ENCODE data around the gene OSER1. TPM values are rescaled to one million over a fixed set of nuclear protein-coding genes. Genes with fewer than 3 reads are reported as not detected.
A peak's percentile ranks its signal among the peaks of the same experiment; 100 is the strongest.
"Not testable (repeated sequence)": the region's sequence is repeated elsewhere in the genome, so short reads cannot be mapped to it uniquely, and the experiment has no call there.

Gene OSER1
- polyA plus RNA-seq, 3 donors = 42.3 to 89.1 (median 45.1) TPM

DNA sequence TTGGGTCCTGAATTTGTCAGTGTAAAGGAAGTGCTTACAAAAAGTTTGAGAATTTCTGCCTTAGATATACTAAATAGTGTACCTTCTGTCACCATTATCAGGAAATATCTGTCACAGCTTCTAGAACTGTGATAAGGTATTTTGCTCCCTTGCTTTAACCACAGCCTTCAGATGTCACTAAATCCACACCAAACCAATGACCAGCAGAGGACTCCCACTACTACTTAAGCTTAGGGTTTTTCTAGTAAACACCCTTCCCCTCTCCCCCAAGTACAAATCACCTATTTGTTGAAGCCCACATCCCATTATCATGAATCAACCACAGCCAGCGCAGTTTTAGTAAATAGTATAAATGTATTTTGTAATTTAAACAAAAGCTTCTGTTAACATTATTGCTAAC is 15.0 kb downstream of the OSER1 start:
- no peak overlapping the region for H3K4me3 Mint-ChIP-seq
- intact Hi-C loops (cut with micrococcal nuclease) = loop anchor here in 1 of 2 donors (10.0 kb wide), 1 partner anchor 741 kb away; the partner anchor contains the start of gene SRSF6
- no peak overlapping the region for H3K4me2 ChIP-seq (replicated peaks; ENCODE audit: extremely low read depth, low read length, poor library complexity, severe bottlenecking)
- no peak overlapping the region for H3K27ac ChIP-seq (ENCODE audit: low read depth in 1 of 2, low read length in 2 of 2)
- WGBS (ENCODE audit: insufficient coverage) = no CpG with 5 or more reads among the region's 1 CpG
- H3K9me3 ChIP-seq (replicated peaks in 1 of 2; ENCODE audit: control insufficient read depth in 1 of 2, insufficient read depth in 1 of 2, low read length in 2 of 2) = no peaks in the 10 kb centered on the region
- H3K27me3 ChIP-seq (ENCODE audit: control insufficient read depth in 2 of 2, insufficient read depth in 2 of 2, low read length in 2 of 2) = no peaks in the 10 kb centered on the region
- TF ChIP-seq, protein P1, sequence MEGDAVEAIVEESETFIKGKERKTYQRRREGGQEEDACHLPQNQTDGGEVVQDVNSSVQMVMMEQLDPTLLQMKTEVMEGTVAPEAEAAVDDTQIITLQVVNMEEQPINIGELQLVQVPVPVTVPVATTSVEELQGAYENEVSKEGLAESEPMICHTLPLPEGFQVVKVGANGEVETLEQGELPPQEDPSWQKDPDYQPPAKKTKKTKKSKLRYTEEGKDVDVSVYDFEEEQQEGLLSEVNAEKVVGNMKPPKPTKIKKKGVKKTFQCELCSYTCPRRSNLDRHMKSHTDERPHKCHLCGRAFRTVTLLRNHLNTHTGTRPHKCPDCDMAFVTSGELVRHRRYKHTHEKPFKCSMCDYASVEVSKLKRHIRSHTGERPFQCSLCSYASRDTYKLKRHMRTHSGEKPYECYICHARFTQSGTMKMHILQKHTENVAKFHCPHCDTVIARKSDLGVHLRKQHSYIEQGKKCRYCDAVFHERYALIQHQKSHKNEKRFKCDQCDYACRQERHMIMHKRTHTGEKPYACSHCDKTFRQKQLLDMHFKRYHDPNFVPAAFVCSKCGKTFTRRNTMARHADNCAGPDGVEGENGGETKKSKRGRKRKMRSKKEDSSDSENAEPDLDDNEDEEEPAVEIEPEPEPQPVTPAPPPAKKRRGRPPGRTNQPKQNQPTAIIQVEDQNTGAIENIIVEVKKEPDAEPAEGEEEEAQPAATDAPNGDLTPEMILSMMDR (IDR thresholded peaks at IDR 0.05) = no peak
- peaks cover 46 to 51% of the 10 kb centered on the region in 2 donors for H3K36me3 Mint-ChIP-seq
- H3K36me3 ChIP-seq (replicated peaks in 1 of 2; ENCODE audit: control insufficient read depth in 1 of 2, insufficient read depth in 2 of 2, low read length in 2 of 2) = peaks cover 45 to 49% of the 10 kb centered on the region in 2 donors
- H3K27ac Mint-ChIP-seq = peak overlapping the region in 1 of 7 donors; percentile 9
- no peak overlapping the region for H3K9ac ChIP-seq (ENCODE audit: insufficient read depth, low read length, poor library complexity, severe bottlenecking)
- H3K4me3 ChIP-seq (replicated peaks in 1 of 3; ENCODE audit: low read depth in 2 of 3, low read length in 3 of 3) = no peak overlapping the region
- no peak for DNase-seq
- no peaks in the 10 kb centered on the region for H3K4me1 Mint-ChIP-seq
- peaks cover 0 to 2% (median 0%) of the 10 kb centered on the region in 7 donors for H3K9me3 Mint-ChIP-seq
- peaks cover 4 to 7% (median 6%) of the 10 kb centered on the region in 3 donors for H3K27me3 Mint-ChIP-seq (ENCODE audit: low read depth in 3 of 3)
- H3K4me1 ChIP-seq (ENCODE audit: control insufficient read depth in 1 of 2, insufficient read depth in 2 of 2, low read length in 2 of 2) = no peaks in the 10 kb centered on the region
- peaks cover 54% of the 10 kb centered on the region for H4K20me1 ChIP-seq (ENCODE audit: insufficient read depth, low read length)
- H2AFZ ChIP-seq (ENCODE audit: insufficient read depth, low read depth, low read length, poor library complexity, severe bottlenecking) = no peak overlapping the region
- peaks cover 19% of the 10 kb centered on the region for H3K79me2 ChIP-seq (ENCODE audit: insufficient read depth, low read length)

DNA sequence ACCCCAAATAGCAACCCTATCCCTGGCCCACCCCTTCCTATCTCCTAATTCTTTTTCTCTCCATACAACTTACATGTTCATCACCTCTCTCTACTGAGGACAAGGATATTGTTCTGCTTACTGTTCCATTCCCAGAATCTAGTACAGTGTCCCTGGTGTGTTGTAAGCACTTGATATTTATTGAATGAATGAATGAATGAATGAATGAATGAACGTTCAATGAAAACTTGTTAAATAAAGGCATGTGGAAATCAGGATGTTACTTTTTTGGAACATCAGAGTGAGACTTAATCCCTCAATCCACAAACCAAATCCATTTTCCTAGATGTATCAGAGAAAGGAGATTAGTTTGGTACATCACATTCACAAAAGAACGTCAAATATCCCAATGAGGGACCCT is 16.8 kb downstream of the OSER1 start:
- Mint-ChIP-seq H3K4me1 (peaks cover 4% of the 10 kb centered on the region), H3K27ac (no peak overlapping the region), H3K27me3 (ENCODE audit: low read depth in 3 of 3) (peaks cover 6 to 10% (median 9%) of the 10 kb centered on the region in 3 donors), H3K36me3 (peaks cover 28 to 33% of the 10 kb centered on the region in 2 donors), H3K9me3 (peaks cover 0 to 2% (median 0%) of the 10 kb centered on the region in 7 donors), H3K4me3 (no peak overlapping the region)
- H3K79me2 ChIP-seq (ENCODE audit: insufficient read depth, low read length) = peaks cover 3% of the 10 kb centered on the region
- H3K9me3 ChIP-seq (replicated peaks in 1 of 2; ENCODE audit: control insufficient read depth in 1 of 2, insufficient read depth in 1 of 2, low read length in 2 of 2) = no peaks in the 10 kb centered on the region
- peaks cover 36% of the 10 kb centered on the region for H4K20me1 ChIP-seq (ENCODE audit: insufficient read depth, low read length)
- intact Hi-C loops (cut with micrococcal nuclease) = loop anchor here in 1 of 2 donors (10.0 kb wide), 1 partner anchor 739 kb away; the partner anchor contains the start of gene SRSF6
- TF ChIP-seq, protein P1 (IDR thresholded peaks at IDR 0.05) = no peak
- WGBS (ENCODE audit: insufficient coverage) = no CpG with 5 or more reads among the region's 2 CpGs
- H3K4me2 ChIP-seq (replicated peaks; ENCODE audit: extremely low read depth, low read length, poor library complexity, severe bottlenecking) = no peak overlapping the region
- peaks cover 2 to 3% of the 10 kb centered on the region in 2 donors for H3K4me1 ChIP-seq (ENCODE audit: control insufficient read depth in 1 of 2, insufficient read depth in 2 of 2, low read length in 2 of 2)
- H3K36me3 ChIP-seq (replicated peaks in 1 of 2; ENCODE audit: control insufficient read depth in 1 of 2, insufficient read depth in 2 of 2, low read length in 2 of 2) = peaks cover 27 to 31% of the 10 kb centered on the region in 2 donors
- no peak for DNase-seq
- H2AFZ ChIP-seq (ENCODE audit: insufficient read depth, low read depth, low read length, poor library complexity, severe bottlenecking) = no peak overlapping the region
- H3K27ac ChIP-seq (ENCODE audit: low read depth in 1 of 2, low read length in 2 of 2) = no peak overlapping the region
- no peak overlapping the region for H3K4me3 ChIP-seq (replicated peaks in 1 of 3; ENCODE audit: low read depth in 2 of 3, low read length in 3 of 3)
- H3K9ac ChIP-seq (ENCODE audit: insufficient read depth, low read length, poor library complexity, severe bottlenecking) = no peak overlapping the region
- no peaks in the 10 kb centered on the region for H3K27me3 ChIP-seq (ENCODE audit: control insufficient read depth in 2 of 2, insufficient read depth in 2 of 2, low read length in 2 of 2)

DNA sequence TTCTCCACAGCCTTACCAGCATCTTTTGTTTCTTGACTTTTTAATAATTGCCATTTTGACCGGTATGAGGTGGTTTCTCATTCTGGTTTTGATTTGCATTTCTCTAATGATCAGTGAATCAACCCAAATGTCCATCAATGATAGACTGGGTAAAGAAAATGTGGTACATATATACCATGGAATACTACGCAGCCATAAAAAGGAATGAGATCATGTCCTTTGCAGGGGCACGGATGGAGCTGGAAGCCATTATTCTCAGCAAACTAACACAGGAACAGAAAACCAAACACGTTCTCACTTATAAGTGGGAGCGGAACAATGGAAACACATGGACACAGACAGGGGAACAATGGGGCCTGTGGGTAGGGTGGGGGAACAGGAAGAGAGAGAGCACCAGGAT is 18.9 kb downstream of the OSER1 start:
- Histone ChIP-seq H4K20me1 (ENCODE audit: insufficient read depth, low read length) (peaks cover 19% of the 10 kb centered on the region), H3K4me1 (ENCODE audit: control insufficient read depth in 1 of 2, insufficient read depth in 2 of 2, low read length in 2 of 2) (peaks cover 4 to 11% of the 10 kb centered on the region in 2 donors), H3K36me3 (replicated peaks in 1 of 2; ENCODE audit: control insufficient read depth in 1 of 2, insufficient read depth in 2 of 2, low read length in 2 of 2) (peaks cover 9 to 12% of the 10 kb centered on the region in 2 donors), H3K27me3 (ENCODE audit: control insufficient read depth in 2 of 2, insufficient read depth in 2 of 2, low read length in 2 of 2) (peaks cover 18 to 21% of the 10 kb centered on the region in 2 donors), H3K9me3 (replicated peaks in 1 of 2; ENCODE audit: control insufficient read depth in 1 of 2, insufficient read depth in 1 of 2, low read length in 2 of 2) (peaks cover 0 to 12% of the 10 kb centered on the region in 2 donors)
- not testable (repeated sequence) for H3K27ac Mint-ChIP-seq; DNase-seq; H3K9ac ChIP-seq (ENCODE audit: insufficient read depth, low read length, poor library complexity, severe bottlenecking); H3K9me3 Mint-ChIP-seq; H3K4me3 ChIP-seq (replicated peaks in 1 of 3; ENCODE audit: low read depth in 2 of 3, low read length in 3 of 3); H2AFZ ChIP-seq (ENCODE audit: insufficient read depth, low read depth, low read length, poor library complexity, severe bottlenecking); H3K4me2 ChIP-seq (replicated peaks; ENCODE audit: extremely low read depth, low read length, poor library complexity, severe bottlenecking); H3K79me2 ChIP-seq (ENCODE audit: insufficient read depth, low read length); H3K4me3 Mint-ChIP-seq; H3K27ac ChIP-seq (ENCODE audit: low read depth in 1 of 2, low read length in 2 of 2)
- H3K4me1 Mint-ChIP-seq = peaks cover 20% of the 10 kb centered on the region
- intact Hi-C loops (cut with micrococcal nuclease) = loop anchor here in 1 of 2 donors (10.0 kb wide), 1 partner anchor 737 kb away; the partner anchor contains the start of gene SRSF6
- H3K36me3 Mint-ChIP-seq = peaks cover 12 to 13% of the 10 kb centered on the region in 2 donors
- WGBS (ENCODE audit: insufficient coverage) = no CpG with 5 or more reads among the region's 5 CpGs
- peaks cover 26 to 30% (median 27%) of the 10 kb centered on the region in 3 donors for H3K27me3 Mint-ChIP-seq (ENCODE audit: low read depth in 3 of 3)
